ENCODE data around the gene DBR1.

The DBR1 gene

GRCh38 chr3:138174421-138175131, at the start of gene DBR1:
Gene DBR1 (minus strand): TSS chr3:138174921. CDS start chr3:138174795, 126 bp downstream.
- peak; percentile 53 to 68 for DNase-seq (ENCODE audit: low read depth in 2 of 2)

- DNase-seq (ENCODE audit: low read depth in 2 of 2), result no peak
Observed at GRCh38 chr3:138222942-138223287, 48.2 kb upstream of the DBR1 start.

GRCh38 chr3:138222131-138222941, 47.6 kb upstream of the DBR1 start:
- DNase-seq (ENCODE audit: low read depth in 2 of 2), result no peak

GRCh38 chr3:138220788-138221187, 46.1 kb upstream of the DBR1 start:
- DNase-seq (ENCODE audit: low read depth in 2 of 2), result no peak

- no peak for DNase-seq (ENCODE audit: low read depth in 2 of 2)
Observed at GRCh38 chr3:138220242-138220641, 45.5 kb upstream of the DBR1 start.

GRCh38 chr3:138219255-138219654, 44.5 kb upstream of the DBR1 start:
- no peak for DNase-seq (ENCODE audit: low read depth in 2 of 2)

GRCh38 chr3:138213398-138214085, 38.8 kb upstream of the DBR1 start:
- DNase-seq (ENCODE audit: low read depth in 2 of 2), result no peak

GRCh38 chr3:138210528-138210927, 35.8 kb upstream of the DBR1 start:
- DNase-seq (ENCODE audit: low read depth in 2 of 2), result no peak

- DNase-seq (ENCODE audit: low read depth in 2 of 2), result no peak
Observed at GRCh38 chr3:138206196-138206595, 31.5 kb upstream of the DBR1 start.

- DNase-seq (ENCODE audit: low read depth in 2 of 2), result no peak
Observed at GRCh38 chr3:138205527-138205926, 30.8 kb upstream of the DBR1 start.

GRCh38 chr3:138203938-138204337, 29.2 kb upstream of the DBR1 start:
- no peak for DNase-seq (ENCODE audit: low read depth in 2 of 2)

GRCh38 chr3:138202945-138203701, 28.4 kb upstream of the DBR1 start:
- no peak for DNase-seq (ENCODE audit: low read depth in 2 of 2)

- DNase-seq (ENCODE audit: low read depth in 2 of 2), result no peak
Observed at GRCh38 chr3:138200424-138200823, 25.7 kb upstream of the DBR1 start.

- DNase-seq (ENCODE audit: low read depth in 2 of 2), result no peak
Observed at GRCh38 chr3:138199851-138200250, 25.1 kb upstream of the DBR1 start.

- no peak for DNase-seq (ENCODE audit: low read depth in 2 of 2)
Observed at GRCh38 chr3:138197524-138197923, 22.8 kb upstream of the DBR1 start.

- no peak for DNase-seq (ENCODE audit: low read depth in 2 of 2)
Observed at GRCh38 chr3:138197058-138197457, 22.3 kb upstream of the DBR1 start.

- DNase-seq (ENCODE audit: low read depth in 2 of 2), result no peak
Observed at GRCh38 chr3:138196023-138196422, 21.3 kb upstream of the DBR1 start.

- no peak for DNase-seq (ENCODE audit: low read depth in 2 of 2)
Observed at GRCh38 chr3:138195481-138195880, 20.8 kb upstream of the DBR1 start.

- DNase-seq (ENCODE audit: low read depth in 2 of 2), result peak in 1 of 2 donors; percentile 10
Observed at GRCh38 chr3:138188013-138188730, 13.5 kb upstream of the DBR1 start.

GRCh38 chr3:138187296-138188012, 12.7 kb upstream of the DBR1 start, which contains the start of gene ARMC8:
Gene ARMC8 (plus strand): TSS chr3:138187301. CDS start chr3:138187555, 254 bp downstream.
- DNase-seq (ENCODE audit: low read depth in 2 of 2), result no peak

Measured in stimulated activated CD4-positive, alpha-beta T cell treated with anti-CD3 and anti-CD28 coated beads, Interleukin-15, amount 100 ng/mL, for 48 hours (primary cell).